ENCODE results near the gene VTCN1.

GRCh38 chr1:117201808-117202207 lies 8.9 kb downstream of the VTCN1 start:
- TF ChIP-seq JUND (CRISPR knock-in tag; IDR thresholded peaks at IDR 0.05), result no peak
- TF ChIP-seq ZNF598 (CRISPR knock-in tag; IDR thresholded peaks at IDR 0.05; ENCODE audit: borderline replicate concordance), result no peak
- TF ChIP-seq ZNF3 (CRISPR knock-in tag; IDR thresholded peaks at IDR 0.05), result no peak
- no peak for TF ChIP-seq RERE (CRISPR knock-in tag; IDR thresholded peaks at IDR 0.05; ENCODE audit: low read depth)
- TF ChIP-seq THAP11 (CRISPR knock-in tag; IDR thresholded peaks at IDR 0.05), result no peak
- TF ChIP-seq STAT5B (CRISPR knock-in tag; IDR thresholded peaks at IDR 0.05), result no peak
- TF ChIP-seq ZBTB8A (CRISPR knock-in tag; IDR thresholded peaks at IDR 0.05; ENCODE audit: borderline replicate concordance, low read depth), result no peak
- no peak for TF ChIP-seq NFE2L2 (IDR thresholded peaks at IDR 0.05; ENCODE audit: low read length)
- no peak for TF ChIP-seq CTCF (CRISPR knock-in tag; IDR thresholded peaks at IDR 0.05)
- no peak for TF ChIP-seq ZBTB44 (CRISPR knock-in tag; IDR thresholded peaks at IDR 0.05)

All from HepG2 (cell line).